Activated T-cell treated with anti-CD3 and anti-CD28 coated beads, Interleukin-2, amount 50 U/mL, for 48 hours (primary cell): ENCODE data around the gene UCKL1.
A peak's percentile ranks its signal among the peaks of the same experiment; 100 is the strongest.

Experiments
- DNase-seq, 2 experiments: peaks; one replicate each; pipeline ENCODE4 v3.0.0-alpha.2; 2020

The UCKL1 gene

GRCh38 chr20:63958964-63959698 lies 2.9 kb upstream of the UCKL1 start:
- DNase-seq = no peak

- no peak for DNase-seq
Observed at GRCh38 chr20:63958471-63958870, 2.3 kb upstream of the UCKL1 start.

GRCh38 chr20:63957690-63958441 lies 1.6 kb upstream of the UCKL1 start:
- peak; percentile 43 to 48 for DNase-seq

GRCh38 chr20:63957004-63957689 lies 931 bp upstream of the UCKL1 start:
- DNase-seq = peak; percentile 85 to 87

- DNase-seq = no peak
Observed at GRCh38 chr20:63956664-63957003, 418 bp upstream of the UCKL1 start.

- peak; percentile 53 to 64 for DNase-seq
Observed at GRCh38 chr20:63955281-63955826, 862 bp downstream of the UCKL1 start.

GRCh38 chr20:63953764-63954429 lies 2.3 kb downstream of the UCKL1 start:
- DNase-seq = no peak

GRCh38 chr20:63952769-63953168 lies 3.4 kb downstream of the UCKL1 start:
- no peak for DNase-seq

GRCh38 chr20:63952210-63952535 lies 4.0 kb downstream of the UCKL1 start:
- DNase-seq = no peak

- no peak for DNase-seq
Observed at GRCh38 chr20:63951398-63952209, 4.6 kb downstream of the UCKL1 start.

- no peak for DNase-seq
Observed at GRCh38 chr20:63950701-63951397, 5.4 kb downstream of the UCKL1 start.

GRCh38 chr20:63947638-63948456 lies 8.4 kb downstream of the UCKL1 start:
- peak; percentile 45 to 53 for DNase-seq

GRCh38 chr20:63946986-63947637 lies 9.1 kb downstream of the UCKL1 start:
- DNase-seq = no peak

- no peak for DNase-seq
Observed at GRCh38 chr20:63945921-63946920, 10.0 kb downstream of the UCKL1 start.

GRCh38 chr20:63945031-63945658 lies 11.1 kb downstream of the UCKL1 start:
- no peak for DNase-seq

- no peak for DNase-seq
Observed at GRCh38 chr20:63944078-63944941, 11.9 kb downstream of the UCKL1 start.

- DNase-seq = no peak
Observed at GRCh38 chr20:63943808-63944077, 12.5 kb downstream of the UCKL1 start.
